ENCODE results near the gene TMEM30B.
"Not testable (repeated sequence)": the region's sequence is repeated elsewhere in the genome, so short reads cannot be mapped to it uniquely, and the experiment has no call there.

The TMEM30B gene, protein sequence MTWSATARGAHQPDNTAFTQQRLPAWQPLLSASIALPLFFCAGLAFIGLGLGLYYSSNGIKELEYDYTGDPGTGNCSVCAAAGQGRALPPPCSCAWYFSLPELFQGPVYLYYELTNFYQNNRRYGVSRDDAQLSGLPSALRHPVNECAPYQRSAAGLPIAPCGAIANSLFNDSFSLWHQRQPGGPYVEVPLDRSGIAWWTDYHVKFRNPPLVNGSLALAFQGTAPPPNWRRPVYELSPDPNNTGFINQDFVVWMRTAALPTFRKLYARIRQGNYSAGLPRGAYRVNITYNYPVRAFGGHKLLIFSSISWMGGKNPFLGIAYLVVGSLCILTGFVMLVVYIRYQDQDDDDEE

GRCh38 chr14:61281186-61281947 lies at the start of gene TMEM30B:
TSS of gene TMEM30B (minus strand) at chr14:61281338. CDS start at chr14:61281147, 191 bp downstream.
- DNase-seq, result no peak

DNA sequence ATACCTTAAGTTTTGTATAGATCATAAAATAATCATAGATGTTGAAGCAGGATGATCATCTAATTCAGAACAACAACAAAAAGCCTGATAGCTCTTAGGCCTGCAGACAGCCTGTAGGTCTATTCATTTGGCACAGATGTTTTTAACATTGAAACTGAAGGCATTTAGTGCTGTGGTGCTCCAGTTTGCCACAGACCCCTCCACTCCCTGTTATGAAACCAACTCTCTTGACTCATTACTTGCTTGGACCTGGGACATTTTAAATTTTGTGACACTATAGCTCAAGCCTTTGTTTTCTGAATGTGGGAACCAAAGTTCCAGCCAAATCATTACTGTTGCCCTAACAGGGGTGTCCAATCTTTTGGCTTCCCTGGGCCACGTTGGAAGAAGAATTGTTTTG lies 49.4 kb upstream of the TMEM30B start:
- DNase-seq, result no peak

DNA sequence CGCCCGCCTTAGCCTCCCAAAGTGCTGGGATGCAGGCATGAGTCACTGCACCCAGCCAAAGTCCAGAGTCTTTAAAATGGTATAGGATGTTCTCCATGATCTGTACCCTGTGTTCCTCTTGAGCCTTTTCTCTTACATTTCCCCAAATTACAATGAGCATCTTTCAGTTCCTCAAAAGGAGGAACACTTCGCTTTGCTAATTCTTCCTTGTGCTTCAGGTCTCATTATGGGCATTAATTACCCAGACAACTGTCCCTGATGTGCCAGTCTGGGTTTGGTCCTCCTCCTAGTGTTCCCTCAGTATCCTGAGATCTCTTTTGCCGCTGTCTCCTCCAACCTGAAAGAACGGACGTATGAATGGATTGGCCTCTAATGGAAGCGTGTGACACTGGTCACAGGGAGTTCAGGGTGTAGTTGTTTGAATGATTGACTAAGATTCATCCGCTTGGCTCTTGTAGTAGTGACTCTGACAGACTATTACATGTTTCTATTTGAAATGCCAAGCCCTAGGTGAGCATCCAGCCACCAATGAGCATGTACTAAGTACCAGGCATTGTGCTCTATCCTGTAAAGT lies 48.4 kb upstream of the TMEM30B start:
- peak in 1 of 14 donors; percentile 16 for DNase-seq

DNA sequence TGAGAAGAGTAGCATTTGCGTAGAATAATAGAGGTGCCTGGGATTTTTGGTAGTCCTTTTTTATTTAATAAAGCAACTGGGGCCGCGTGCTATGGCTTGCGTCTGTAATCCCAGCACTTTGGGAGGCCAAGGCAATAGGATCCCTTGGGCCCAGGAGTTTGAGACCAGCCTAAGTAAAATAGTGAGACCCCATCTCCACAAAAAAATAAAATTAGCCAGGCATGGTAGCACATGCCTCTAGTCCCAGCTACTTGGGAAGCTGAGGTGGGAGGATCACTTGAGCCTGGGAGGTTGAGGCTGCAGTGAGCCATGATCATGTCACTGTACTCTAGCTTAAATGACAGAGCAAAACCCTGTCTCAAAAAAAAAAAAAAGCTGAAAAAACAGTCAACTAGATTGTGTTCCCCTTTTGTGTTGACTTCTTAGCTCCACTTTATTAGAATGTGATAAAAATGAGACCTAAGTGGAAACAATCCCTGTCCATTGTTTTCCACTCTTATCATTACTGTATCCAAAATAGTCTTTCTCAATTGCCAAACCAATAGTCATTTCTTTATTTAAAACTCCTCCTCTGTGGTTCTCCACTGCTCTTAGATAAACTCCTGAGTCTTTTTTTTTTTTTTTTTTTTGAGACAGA lies 47.6 kb upstream of the TMEM30B start:
- no peak for DNase-seq

DNA sequence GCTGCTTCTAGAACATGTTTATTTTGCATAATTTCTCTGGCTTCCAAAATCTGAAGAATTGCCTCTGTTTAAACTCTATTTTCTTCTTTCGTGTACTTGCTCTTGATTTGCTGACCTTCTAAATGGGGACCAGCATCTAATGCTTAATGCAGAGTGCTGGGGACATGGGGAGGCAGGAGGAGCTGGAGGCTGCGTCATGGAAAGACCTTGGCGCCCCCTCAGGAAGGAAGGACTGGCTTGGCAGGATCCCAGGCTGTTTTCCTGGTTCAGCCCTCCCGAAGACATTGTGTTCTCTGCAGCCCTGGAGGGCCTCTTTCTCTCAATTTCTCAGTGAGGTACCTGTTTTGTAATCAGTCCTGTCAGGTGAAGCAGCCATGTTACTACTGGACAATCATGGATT lies 45.7 kb upstream of the TMEM30B start:
- DNase-seq, result peak in 1 of 14 donors; percentile 12

DNA sequence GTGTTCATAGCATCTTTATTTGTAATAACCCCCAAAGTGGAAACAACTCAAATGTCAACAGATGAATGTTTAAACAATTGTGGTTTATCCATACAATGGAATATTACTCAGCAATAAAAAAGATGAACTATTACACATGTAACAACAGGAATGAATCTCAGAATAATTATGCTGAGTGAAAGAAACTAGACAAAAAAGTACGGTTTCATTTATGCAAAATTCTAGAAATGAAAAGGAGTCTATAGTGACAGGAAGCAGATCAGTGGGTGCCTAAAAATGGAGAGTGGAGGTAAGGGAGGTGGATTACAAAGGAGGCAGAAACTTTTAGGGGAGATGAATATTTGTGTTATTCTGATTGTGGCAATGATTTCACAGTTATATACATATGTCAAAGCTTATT lies 45.0 kb upstream of the TMEM30B start:
- DNase-seq, result no peak

- DNase-seq, result no peak
These were observed 44.0 kb upstream of the TMEM30B start for GRCh38 chr14:61325166-61325565.

DNA sequence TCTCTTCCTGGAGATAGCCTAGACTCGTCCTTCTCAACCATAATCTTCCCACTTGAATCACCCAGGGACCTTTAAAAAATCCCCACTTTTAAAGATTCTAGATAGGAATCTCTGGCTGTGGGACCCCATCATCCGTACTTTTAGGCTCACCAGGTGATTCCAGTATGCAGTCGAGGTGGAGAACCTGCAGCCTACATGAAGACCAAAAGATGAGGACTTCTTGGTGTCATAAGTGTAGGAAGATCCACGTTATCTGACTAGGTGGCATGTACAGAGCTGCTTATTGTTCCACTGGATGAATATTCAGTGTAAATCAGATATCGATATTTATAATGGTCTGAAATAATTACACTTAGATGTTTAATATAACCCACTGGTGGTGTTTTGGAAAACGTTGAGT lies 42.8 kb upstream of the TMEM30B start:
- no peak for DNase-seq

DNA sequence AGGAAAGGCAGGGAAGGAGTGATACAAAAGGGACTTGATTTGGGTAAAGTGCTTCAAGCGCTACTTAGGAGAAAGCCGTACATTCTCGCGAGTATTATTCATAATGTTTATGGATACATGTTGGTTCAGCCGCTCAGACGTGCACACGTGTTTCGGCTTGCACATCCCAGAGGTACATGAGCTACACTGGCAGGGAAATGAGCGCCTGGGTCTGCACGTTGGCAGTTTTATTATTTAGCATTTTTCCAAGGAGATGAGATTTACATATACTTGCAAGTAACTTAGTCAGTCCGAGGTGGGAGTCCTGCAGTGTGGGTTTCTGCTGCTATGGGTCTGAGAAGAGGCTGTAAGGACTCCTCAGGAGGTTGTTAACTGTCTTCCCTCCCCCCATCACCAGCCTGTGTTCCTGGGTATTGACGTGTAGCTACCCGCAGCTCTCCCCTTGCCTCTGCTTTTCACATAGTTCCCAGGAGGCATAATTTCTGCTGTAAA lies 41.7 kb upstream of the TMEM30B start:
- DNase-seq, result no peak

DNA sequence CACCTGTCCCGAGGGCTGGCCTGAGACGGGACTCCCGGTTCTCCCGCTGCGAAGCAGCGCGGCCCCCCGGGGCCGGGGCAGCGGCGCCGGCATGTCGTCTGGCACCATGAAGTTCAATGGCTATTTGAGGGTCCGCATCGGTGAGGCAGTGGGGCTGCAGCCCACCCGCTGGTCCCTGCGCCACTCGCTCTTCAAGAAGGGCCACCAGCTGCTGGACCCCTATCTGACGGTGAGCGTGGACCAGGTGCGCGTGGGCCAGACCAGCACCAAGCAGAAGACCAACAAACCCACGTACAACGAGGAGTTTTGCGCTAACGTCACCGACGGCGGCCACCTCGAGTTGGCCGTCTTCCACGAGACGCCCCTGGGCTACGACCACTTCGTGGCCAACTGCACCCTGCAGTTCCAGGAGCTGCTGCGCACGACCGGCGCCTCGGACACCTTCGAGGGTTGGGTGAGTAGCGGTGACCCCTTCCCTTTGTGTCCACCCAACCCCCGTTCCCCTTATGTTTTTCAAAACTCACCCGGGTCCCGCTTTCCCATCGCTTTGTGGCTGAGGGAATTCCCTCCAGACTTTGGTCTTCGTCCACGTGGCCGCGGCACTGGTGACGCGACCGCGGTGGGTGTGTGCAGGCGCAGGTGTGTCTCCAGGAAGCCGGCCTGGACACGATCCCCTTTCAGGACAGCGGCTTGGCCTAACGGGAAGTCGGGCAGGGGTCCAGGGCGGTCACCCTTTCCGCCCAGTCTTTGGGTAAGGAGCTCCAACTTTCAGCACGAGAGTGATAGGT lies 41.1 kb upstream of the TMEM30B start:
- DNase-seq, result no peak

GRCh38 chr14:61321385-61322010 lies 40.4 kb upstream of the TMEM30B start, which contains the start of gene PRKCH:
TSS of gene PRKCH (plus strand) at chr14:61321579. CDS start at chr14:61322102, 523 bp downstream.
- peak in 3 of 14 donors; percentile 17 to 35 (median 34) for DNase-seq

DNA sequence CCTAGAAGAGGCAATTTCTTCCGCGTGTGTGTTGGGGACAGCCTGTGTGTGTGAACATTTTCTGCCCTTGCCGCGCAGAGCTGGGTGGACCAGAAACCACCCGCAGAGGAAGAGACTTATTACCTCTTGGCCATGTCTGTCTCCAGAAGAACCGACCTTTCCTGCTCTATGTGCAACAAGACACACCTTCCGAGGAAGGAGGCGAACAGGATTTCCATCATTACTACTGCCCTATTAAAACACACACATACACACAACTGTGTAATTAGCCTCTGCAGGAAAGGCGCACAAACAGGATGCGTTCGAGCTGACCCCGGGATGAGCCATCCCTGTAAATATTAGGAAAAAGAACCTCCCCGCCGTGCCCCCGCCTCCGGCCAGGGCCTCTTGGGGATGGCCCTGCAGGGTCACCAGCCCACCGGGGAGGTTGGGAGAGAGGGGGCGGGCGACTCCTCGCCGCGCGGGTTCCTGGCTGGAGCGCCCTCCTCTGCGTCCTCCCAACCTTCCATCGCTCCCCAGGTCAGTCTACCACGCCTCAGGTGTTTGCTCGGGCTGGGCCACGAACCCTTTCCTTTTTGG lies 39.8 kb upstream of the TMEM30B start:
- DNase-seq, result no peak

DNA sequence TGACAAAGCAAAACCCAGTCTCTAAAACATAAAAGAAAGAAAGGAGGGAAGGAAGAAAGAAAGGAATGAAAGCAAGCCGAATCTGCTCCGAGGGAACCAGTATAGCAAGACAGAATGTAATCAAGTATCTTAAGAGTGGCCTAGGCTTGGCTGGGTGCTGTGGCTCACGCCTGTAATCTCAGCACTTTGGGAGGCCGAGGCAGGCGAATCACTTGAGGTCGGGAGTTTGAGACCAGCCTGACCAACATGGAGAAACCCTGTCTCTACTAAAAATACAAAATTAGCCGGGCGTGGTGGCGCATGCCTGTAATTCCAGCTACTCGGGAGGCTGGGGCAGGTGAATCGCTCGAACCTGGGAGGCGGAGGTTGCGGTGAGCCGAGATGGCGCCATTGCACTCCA lies 39.0 kb upstream of the TMEM30B start:
- DNase-seq, result not testable (repeated sequence)

- no peak for DNase-seq
These were observed 38.6 kb upstream of the TMEM30B start for GRCh38 chr14:61319706-61320105.

DNA sequence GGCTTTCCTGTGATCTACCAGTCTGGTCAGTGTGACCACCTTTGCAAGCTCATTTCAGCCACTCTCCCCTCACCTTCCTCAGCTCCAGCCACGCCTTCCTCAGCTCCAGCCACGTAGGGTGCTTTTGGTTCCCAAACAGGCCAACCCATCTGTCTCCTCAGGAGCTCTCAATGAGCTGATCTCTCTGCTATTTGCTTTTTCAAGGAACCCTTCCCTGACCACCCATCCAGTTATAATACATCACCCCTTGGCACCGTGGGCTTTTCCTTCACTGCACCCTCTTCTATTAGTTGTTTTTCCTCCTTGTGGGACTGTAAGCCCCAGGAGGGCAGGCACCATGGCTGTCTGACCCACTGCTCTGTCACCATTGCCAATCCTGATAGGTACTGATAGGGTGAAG lies 37.9 kb upstream of the TMEM30B start:
- no peak for DNase-seq

- DNase-seq, result no peak
These were observed 34.2 kb upstream of the TMEM30B start for GRCh38 chr14:61315313-61315712.

DNA sequence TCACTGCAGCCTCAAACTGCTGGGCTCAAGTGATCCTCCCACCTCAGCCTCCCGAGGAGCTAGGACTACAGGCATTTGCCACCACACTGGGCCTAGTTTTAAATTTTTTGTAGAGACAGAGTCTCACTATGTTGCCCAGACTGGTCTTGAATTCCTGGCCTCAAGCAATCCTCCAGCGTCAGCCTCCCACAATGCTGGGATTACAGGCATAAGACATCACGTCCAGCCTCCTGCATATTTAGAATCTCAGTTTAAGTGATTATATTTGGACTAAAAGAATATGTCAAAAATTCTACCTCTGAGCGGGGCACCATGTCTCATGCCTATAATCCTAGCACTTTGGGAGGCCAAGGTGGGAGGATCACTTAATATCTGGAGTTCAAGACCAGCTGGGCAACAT lies 27.6 kb upstream of the TMEM30B start:
- not testable (repeated sequence) for DNase-seq

DNA sequence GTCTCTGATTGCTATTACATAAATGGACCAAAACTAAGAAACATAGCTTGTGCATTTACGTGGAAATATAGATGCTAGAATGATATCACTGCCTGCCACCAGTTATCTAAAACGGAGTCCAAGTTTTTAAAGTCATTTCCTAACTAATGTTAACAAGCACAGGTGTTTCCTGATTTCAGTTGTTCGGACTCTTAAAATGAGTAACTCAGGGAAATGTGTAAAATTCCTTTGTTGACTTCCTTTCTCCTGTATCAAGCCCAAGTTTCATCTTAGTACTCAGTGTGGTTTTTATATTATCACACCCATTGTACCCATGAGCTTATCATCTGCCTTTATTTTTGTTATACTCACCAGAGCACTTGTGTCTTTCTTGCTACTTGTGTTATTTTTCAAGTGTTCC lies 27.1 kb upstream of the TMEM30B start:
- no peak for DNase-seq

DNA sequence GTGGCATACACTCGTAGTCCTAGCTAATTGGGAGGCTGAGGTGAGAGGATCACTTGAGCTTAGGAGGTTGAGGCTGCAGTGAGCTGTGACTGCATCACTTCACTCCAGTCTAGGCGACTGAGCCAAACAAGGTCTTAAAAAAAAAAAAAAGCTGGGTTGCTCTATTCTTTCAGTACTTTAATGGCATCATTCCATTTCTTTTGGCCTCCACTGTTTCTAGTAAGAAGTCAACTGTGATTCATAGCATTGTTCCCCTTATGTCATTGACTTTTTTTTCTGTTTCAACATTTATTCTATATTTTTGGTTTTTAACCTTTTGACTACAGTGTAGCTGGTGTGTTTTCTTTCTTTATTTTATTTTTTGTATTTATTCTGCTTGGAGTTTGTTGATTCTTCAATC lies 23.6 kb upstream of the TMEM30B start:
- DNase-seq, result no peak

GRCh38 chr14:61300754-61301153 lies 19.6 kb upstream of the TMEM30B start:
- DNase-seq, result no peak

DNA sequence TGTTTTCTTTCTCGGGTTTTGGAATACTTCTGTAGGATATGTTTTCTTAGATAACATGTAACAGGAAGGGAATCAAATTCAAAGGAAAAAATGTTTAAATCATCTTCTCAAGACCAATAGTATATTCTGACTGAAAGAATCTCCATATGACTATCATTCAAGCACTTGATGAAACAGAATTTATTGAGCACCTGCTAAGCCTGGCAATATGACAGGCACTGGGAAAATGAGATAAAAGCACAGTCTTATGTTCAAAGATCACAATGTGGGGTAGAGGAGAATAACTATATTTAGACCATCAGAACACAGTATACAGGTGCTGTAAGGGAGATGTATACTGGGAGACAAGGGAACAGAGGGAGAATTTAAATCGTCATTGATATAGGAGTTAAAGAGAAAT lies 19.1 kb upstream of the TMEM30B start:
- no peak for DNase-seq
